GM18867 (cell line): ENCODE results near the gene NALCN.

Experiments
- ATAC-seq: cut with Tn5 transposase; IDR thresholded peaks from one replicate; pipeline ENCODE4 v1.9.1; 2021; ENCODE audit warnings: mild to moderate bottlenecking, moderate library complexity; ENCODE audit not compliant: unreplicated experiment

NALCN gene

GRCh38 chr13:101036546-101036945 lies 379.8 kb downstream of the NALCN start:
- no peak for ATAC-seq

GRCh38 chr13:101035119-101035620 lies 381.1 kb downstream of the NALCN start:
- no peak for ATAC-seq

DNA sequence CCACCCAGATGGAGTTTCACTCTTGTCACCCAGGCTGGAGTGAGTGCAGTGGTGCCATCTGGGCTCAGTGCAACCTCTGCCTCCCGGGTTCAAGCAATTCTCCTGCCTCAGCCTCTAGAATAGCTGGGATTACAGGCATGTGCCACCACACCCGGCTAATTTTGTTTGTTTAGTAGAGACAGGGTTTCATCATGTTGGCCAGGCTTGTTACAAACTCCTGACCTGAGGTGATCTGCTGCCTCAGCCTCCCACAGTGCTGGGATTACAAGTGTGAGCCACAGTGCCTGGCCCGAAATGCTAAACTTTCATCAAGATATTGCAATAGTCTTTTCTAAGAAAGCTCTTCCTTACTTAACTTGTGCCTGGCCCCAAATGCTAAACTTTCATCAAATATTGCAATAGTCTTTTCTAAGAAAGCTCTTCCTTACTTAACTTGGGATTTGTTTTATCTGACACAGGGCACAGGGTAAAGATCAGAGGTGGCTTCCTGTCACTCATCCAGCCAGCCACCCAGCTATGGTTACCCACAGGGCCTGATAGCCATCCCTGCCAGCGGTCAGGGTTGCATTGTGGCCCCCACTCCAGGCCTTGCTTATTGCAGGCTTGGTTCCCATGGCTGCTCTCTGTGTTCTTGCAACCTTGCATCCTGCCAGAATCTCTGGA lies 389.4 kb downstream of the NALCN start:
- no peak for ATAC-seq

DNA sequence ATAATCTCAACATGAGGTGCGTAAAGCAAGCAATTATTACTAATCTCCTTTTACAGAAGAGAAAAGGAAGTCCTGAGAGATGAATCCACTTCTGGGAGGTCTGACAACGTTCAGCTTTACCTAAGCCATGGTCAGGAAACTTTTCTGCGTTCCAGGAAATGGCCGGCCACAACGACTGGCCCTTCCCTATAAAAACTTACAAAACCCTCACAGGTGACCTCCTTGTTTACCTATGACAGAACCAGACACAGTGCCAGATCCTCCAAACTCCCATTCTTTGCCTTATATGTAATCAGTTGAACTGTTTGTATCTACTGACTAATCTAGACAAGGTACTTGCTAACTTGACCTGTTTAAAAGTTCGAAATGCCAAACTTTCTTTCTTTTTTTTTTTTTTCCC lies 390.0 kb downstream of the NALCN start:
- ATAC-seq, result no peak

- ATAC-seq, result no peak
Observed at GRCh38 chr13:101025925-101026324, 390.4 kb downstream of the NALCN start.

- ATAC-seq, result no peak
Observed at GRCh38 chr13:101025519-101025918, 390.8 kb downstream of the NALCN start.

- no peak for ATAC-seq
Observed at GRCh38 chr13:101019126-101019525, 397.2 kb downstream of the NALCN start.

DNA sequence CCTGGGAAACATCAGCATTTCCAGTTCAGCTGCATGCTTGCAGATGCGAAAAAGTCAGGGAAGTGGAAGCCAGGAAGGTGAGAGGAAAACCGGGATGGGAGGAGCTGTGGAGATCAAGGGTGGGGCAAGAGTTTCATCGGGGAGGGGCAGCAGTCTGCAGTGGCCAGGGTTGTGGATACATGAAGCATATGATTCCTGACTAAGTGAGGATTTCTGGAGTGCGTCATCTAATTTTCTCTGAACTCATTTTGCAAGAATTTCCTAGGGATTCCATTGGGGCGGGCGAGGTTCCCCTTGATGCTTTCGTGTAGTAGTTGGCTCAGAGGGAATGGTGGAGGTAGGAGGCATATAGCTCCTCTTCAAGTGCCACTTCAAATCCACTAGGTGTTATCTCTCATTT lies 397.6 kb downstream of the NALCN start:
- ATAC-seq, result no peak

DNA sequence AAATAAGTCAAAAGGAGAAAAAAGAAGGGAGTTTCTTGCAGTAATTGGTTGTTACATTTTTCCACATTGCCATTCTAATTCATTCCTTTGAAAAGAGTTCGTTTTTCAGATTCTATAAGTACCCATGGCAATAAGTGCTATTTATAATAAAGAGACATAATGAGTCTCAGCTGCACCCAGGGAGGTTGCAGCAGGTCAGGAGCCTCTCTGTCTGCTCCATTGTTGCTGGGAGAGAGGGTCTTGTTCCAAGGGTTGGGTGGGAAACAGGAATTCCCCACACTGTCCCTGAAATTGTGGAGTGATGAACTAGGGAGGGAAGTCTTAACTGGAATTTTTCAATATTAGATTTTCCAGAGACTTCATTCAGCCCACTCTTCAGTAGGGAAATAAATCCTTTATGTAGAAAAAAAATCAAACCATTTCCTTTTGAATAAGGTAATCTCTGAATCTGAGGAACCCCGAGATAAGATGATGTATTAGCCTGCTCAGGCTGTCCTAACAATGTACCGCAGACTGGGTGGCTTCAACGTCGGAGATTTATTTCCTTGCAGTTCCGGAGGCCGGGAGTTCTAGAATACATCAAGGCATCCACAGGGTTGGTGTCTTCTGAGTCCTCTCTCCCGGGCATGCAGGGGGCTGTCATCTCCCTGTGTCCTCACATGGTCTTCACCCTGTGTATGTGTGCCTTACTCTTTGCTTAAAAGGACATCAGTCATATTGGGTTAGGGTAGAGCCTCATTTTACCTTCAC lies 399.0 kb downstream of the NALCN start:
- ATAC-seq, result no peak

GRCh38 chr13:101016475-101016874 lies 399.8 kb downstream of the NALCN start:
- ATAC-seq, result no peak

DNA sequence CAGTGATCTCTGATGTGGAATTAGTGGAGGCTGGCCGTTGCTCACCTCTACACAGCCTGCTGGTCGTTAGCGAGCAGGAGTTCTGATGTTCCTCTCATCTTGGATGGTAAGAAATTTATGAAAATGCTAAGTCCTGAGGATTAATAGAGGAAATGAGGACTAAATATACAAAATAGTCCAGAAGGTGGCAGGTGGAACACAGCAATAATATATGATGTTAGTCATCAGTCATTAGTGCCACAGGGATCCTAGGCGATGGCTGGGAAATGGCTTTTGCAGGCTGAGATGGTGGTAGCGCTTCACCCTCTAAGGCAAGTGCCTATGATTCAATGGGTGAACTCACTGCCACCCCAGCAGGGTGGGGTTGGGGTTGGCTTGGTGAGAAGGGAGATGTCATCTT lies 403.1 kb downstream of the NALCN start:
- no peak for ATAC-seq

GRCh38 chr13:101010100-101010499 lies 406.2 kb downstream of the NALCN start:
- no peak for ATAC-seq

DNA sequence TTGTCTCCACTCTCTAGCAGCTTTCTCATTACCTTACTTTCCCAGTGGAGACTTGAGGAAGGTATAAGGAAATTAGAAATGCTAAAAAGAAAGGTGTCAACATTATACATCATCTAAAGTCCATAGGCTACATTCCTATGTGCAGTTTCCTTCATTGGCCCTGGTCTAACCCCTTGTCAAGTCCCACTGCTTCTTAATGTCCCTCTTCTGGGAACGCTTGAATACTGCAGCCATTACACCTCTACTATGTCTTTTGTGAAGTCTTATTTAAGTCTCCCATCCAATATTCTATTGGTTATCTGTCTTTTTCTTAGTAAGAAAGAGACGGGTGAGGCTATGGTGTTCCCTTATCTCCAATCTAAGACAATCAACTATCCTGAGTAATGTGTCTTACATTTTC lies 409.1 kb downstream of the NALCN start:
- no peak for ATAC-seq
